ENCODE measurements around the gene NAA10. TPM values are rescaled to one million over a fixed set of nuclear protein-coding genes. Genes with fewer than 3 reads are reported as not detected.

NAA10 gene
- total and polyA plus RNA-seq, 2 experiments from 2014 or later = 90.1 to 186 TPM

DNA sequence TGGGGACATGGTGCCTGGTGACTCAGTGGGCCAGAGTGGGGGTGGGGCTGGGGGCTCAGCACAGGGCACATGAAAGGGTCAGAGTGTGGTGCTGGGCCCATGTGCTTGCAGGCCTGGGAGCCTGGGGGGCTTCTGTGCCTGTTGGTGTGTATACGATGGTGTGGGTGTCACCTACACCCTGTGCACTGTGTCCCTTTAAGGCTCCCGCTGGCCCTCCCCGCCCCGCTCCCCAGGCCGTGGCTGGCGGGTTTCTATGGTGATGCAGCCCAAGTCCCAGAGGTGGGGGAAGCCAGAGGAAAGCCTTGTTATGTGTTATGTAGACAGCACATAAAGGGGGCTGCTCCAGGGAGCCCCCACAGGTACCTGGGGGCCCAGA is 54.4 kb downstream of the NAA10 start:
- no peak for DNase-seq (ENCODE audit: low read depth in 1 of 2, low spot score in 1 of 2)
- TF ChIP-seq, protein P1, sequence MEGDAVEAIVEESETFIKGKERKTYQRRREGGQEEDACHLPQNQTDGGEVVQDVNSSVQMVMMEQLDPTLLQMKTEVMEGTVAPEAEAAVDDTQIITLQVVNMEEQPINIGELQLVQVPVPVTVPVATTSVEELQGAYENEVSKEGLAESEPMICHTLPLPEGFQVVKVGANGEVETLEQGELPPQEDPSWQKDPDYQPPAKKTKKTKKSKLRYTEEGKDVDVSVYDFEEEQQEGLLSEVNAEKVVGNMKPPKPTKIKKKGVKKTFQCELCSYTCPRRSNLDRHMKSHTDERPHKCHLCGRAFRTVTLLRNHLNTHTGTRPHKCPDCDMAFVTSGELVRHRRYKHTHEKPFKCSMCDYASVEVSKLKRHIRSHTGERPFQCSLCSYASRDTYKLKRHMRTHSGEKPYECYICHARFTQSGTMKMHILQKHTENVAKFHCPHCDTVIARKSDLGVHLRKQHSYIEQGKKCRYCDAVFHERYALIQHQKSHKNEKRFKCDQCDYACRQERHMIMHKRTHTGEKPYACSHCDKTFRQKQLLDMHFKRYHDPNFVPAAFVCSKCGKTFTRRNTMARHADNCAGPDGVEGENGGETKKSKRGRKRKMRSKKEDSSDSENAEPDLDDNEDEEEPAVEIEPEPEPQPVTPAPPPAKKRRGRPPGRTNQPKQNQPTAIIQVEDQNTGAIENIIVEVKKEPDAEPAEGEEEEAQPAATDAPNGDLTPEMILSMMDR (IDR thresholded peaks at IDR 0.05; ENCODE audit: low read depth, low read length) = no peak
- H3K4me1 ChIP-seq (ENCODE audit: low read depth) = no peaks in the 10 kb centered on the region
- H3K27me3 ChIP-seq = peaks cover 12% of the 10 kb centered on the region
- no peak overlapping the region for H3K27ac ChIP-seq
- no peak overlapping the region for H3K4me3 ChIP-seq
- no peaks in the 10 kb centered on the region for H3K36me3 ChIP-seq
- H3K9me3 ChIP-seq (ENCODE audit: low read depth) = no peaks in the 10 kb centered on the region

DNA sequence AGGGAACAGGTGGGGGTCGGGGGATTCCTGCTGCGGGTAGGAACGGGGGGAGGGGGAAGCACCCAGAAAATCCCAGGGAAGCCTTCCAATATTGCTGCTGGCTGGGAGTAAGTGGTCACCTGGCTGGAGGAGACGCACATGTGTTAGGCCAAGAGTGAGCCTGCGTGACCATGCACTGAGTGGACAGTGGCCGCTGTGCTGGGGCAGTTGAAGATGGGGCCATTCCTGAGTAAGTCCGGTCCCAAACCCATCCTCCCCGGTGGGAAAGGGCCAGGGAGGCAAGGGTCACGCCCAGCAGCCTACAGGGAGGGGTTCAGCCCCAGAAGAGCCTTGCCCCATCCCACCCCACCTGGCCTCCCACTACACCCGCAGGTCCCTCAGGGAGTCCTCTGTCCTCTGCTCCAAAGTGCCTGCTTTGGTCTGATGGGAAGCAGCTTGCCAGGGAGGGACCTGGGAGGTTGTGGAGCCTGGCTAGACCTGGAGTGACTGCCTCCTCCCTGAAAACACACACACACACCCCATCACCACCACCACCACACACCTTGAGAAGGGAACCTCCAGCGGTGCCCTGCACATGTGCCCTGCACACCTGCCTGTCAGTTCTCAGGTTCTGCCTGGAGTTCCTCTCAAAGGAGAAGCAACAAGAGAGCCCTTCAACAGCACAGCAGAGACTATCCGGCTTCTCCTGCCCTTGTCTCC is 54.9 kb downstream of the NAA10 start:
- TF ChIP-seq, protein P1 (IDR thresholded peaks at IDR 0.05; ENCODE audit: low read depth, low read length) = no peak
- H3K4me3 ChIP-seq = no peak overlapping the region
- no peaks in the 10 kb centered on the region for H3K4me1 ChIP-seq (ENCODE audit: low read depth)
- H3K27me3 ChIP-seq = peaks cover 7% of the 10 kb centered on the region
- no peak for DNase-seq (ENCODE audit: low read depth in 1 of 2, low spot score in 1 of 2)
- no peak overlapping the region for H3K27ac ChIP-seq
- H3K9me3 ChIP-seq (ENCODE audit: low read depth) = no peaks in the 10 kb centered on the region
- no peaks in the 10 kb centered on the region for H3K36me3 ChIP-seq

Other genes with a start within 250 kb of the NAA10 start
- 23.7 and 29.0 TPM in 2 replicates for gene SLC6A8, start 247.1 kb downstream of the NAA10 start, total RNA-seq
- gene SLC6A8, start 247.1 kb downstream of the NAA10 start, polyA plus RNA-seq = 35.8 and 37.3 TPM in 2 replicates
- gene BCAP31, start 210.7 kb downstream of the NAA10 start, total RNA-seq = 74.7 and 94.0 TPM in 2 replicates
- gene BCAP31, start 210.7 kb downstream of the NAA10 start, polyA plus RNA-seq = 189 and 269 TPM in 2 replicates
- gene ABCD1, start 210.2 kb downstream of the NAA10 start, total RNA-seq = 23.8 and 28.7 TPM in 2 replicates
- 14.6 and 15.3 TPM in 2 replicates for gene ABCD1, start 210.2 kb downstream of the NAA10 start, polyA plus RNA-seq
- 0.48 and 0.85 TPM in 2 replicates for gene PLXNB3, start 170.8 kb downstream of the NAA10 start, total RNA-seq
- gene PLXNB3, start 170.8 kb downstream of the NAA10 start, polyA plus RNA-seq = 0.34 and 1.4 TPM in 2 replicates
- gene SRPK3, start 154.0 kb downstream of the NAA10 start, total RNA-seq = not detected in 2 replicates
- gene SRPK3, start 154.0 kb downstream of the NAA10 start, polyA plus RNA-seq = 0.57 and 0.71 TPM in 2 replicates
- gene IDH3G, start 140.7 kb downstream of the NAA10 start, total RNA-seq = 107 and 110 TPM in 2 replicates
- 99.8 and 146 TPM in 2 replicates for gene IDH3G, start 140.7 kb downstream of the NAA10 start, polyA plus RNA-seq
- 124 and 242 TPM in 2 replicates for gene SSR4, start 140.4 kb downstream of the NAA10 start, total RNA-seq
- 275 and 374 TPM in 2 replicates for gene SSR4, start 140.4 kb downstream of the NAA10 start, polyA plus RNA-seq
- 5.4 and 5.8 TPM in 2 replicates for gene PDZD4, start 104.5 kb downstream of the NAA10 start, total RNA-seq
- 0.50 and 1.7 TPM in 2 replicates for gene PDZD4, start 104.5 kb downstream of the NAA10 start, polyA plus RNA-seq
- 0.86 and 1.1 TPM in 2 replicates for gene L1CAM, start 48.9 kb downstream of the NAA10 start, total RNA-seq
- 1.4 and 1.5 TPM in 2 replicates for gene L1CAM, start 48.9 kb downstream of the NAA10 start, polyA plus RNA-seq
- gene AVPR2, start 30.4 kb downstream of the NAA10 start, total RNA-seq = not detected in 2 replicates
- gene AVPR2, start 30.4 kb downstream of the NAA10 start, polyA plus RNA-seq = 0.11 TPM in 1 of 2 replicates, not detected in the other
- gene ARHGAP4, start 8.8 kb downstream of the NAA10 start, total RNA-seq = 20.5 and 47.4 TPM in 2 replicates
- 16.5 and 30.1 TPM in 2 replicates for gene ARHGAP4, start 8.8 kb downstream of the NAA10 start, polyA plus RNA-seq
- gene RENBP, start 9.6 kb upstream of the NAA10 start, total RNA-seq = 5.7 and 12.4 TPM in 2 replicates
- gene RENBP, start 9.6 kb upstream of the NAA10 start, polyA plus RNA-seq = 7.4 and 8.7 TPM in 2 replicates
- 72.7 and 85.6 TPM in 2 replicates for gene HCFC1, start 36.8 kb upstream of the NAA10 start, total RNA-seq
- gene HCFC1, start 36.8 kb upstream of the NAA10 start, polyA plus RNA-seq = 21.5 and 30.1 TPM in 2 replicates
- gene TMEM187, start 37.7 kb upstream of the NAA10 start, total RNA-seq = 12.9 and 13.4 TPM in 2 replicates
- gene TMEM187, start 37.7 kb upstream of the NAA10 start, polyA plus RNA-seq = 12.9 and 14.6 TPM in 2 replicates
- 22.7 and 27.3 TPM in 2 replicates for gene IRAK1, start 84.9 kb upstream of the NAA10 start, total RNA-seq
- 31.1 and 31.7 TPM in 2 replicates for gene IRAK1, start 84.9 kb upstream of the NAA10 start, polyA plus RNA-seq
- 57.2 and 64.5 TPM in 2 replicates for gene MECP2, start 162.7 kb upstream of the NAA10 start, total RNA-seq
- 15.6 and 17.9 TPM in 2 replicates for gene MECP2, start 162.7 kb upstream of the NAA10 start, polyA plus RNA-seq
- not detected in 2 replicates for gene OPN1LW, start 209.2 kb upstream of the NAA10 start, total RNA-seq
- not detected in 2 replicates for gene OPN1LW, start 209.2 kb upstream of the NAA10 start, polyA plus RNA-seq
- not detected in 2 replicates for gene OPN1MW, start 247.6 kb upstream of the NAA10 start, total RNA-seq
- not detected in 2 replicates for gene OPN1MW, start 247.6 kb upstream of the NAA10 start, polyA plus RNA-seq